Activated CD4-positive, alpha-beta T cell treated with anti-CD3 and anti-CD28 coated beads for 24 hours (primary cell): ENCODE measurements around the gene RNU7-1.
"Not testable (repeated sequence)": the region's sequence is repeated elsewhere in the genome, so short reads cannot be mapped to it uniquely, and the experiment has no call there.

ENCODE experiments used
- DNase-seq, 2 donors: peaks; one replicate each; pipeline ENCODE4 v3.0.0-alpha.2; 2020; ENCODE audit warnings: low read depth in 2 of 2

RNU7-1 gene

GRCh38 chr12:6943722-6944380 is at the start of gene RNU7-1, which contains the start of gene C12orf57:
Gene RNU7-1 (plus strand): TSS chr12:6943816.
Gene C12orf57 (plus strand): TSS chr12:6944022. CDS start chr12:6944122, 100 bp downstream.
- DNase-seq = no peak

DNA sequence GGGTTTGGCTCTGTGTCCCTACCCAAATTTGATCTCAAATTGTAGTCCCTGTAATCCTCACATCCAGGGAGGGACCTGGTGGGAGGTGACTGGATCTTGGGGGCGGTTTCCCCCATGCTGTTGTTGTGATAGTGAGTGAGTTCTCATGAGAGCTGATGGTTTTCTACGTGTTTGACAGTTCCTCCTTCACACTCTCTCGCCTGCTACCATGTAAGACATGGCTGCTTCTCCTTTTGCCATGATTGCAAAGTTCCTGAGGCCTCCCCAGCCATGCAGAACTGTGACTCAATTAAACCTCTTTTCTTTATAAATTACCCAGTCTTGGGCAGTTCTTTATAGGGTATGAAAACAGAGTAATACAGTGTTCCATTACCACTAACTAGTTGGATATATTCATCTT is 49.3 kb upstream of the RNU7-1 start:
- no peak for DNase-seq

GRCh38 chr12:6896846-6897435 is 46.7 kb upstream of the RNU7-1 start:
- no peak for DNase-seq

GRCh38 chr12:6899427-6899826 is 44.2 kb upstream of the RNU7-1 start:
- no peak for DNase-seq

- DNase-seq = no peak
These were observed 43.6 kb upstream of the RNU7-1 start for GRCh38 chr12:6899837-6900519.

GRCh38 chr12:6902448-6902847 is 41.2 kb upstream of the RNU7-1 start:
- no peak for DNase-seq

DNA sequence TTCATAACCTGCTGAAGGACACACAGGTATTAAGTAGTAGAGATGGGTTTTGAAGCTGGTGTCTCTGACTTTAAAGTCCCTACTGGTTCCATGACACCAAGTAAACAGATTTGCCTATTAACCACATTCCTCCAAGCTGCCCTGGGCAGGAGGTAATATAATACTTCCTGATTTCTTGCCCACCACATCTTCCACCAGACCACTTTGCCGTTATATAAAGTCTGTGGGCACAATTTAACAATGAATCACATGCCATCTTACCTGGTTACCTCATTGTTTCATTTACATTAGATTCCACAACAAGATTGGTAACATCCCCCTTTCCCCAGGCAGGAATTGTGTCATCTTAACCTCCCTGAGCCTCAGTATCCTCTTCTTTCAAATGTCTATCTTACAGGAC is 39.9 kb upstream of the RNU7-1 start:
- no peak for DNase-seq

GRCh38 chr12:6904280-6905276 is 39.0 kb upstream of the RNU7-1 start, which contains the start of gene LRRC23:
Gene LRRC23 (plus strand): TSS chr12:6904822. CDS start chr12:6905634, 812 bp downstream.
- DNase-seq = peak; percentile 97 to 99

DNA sequence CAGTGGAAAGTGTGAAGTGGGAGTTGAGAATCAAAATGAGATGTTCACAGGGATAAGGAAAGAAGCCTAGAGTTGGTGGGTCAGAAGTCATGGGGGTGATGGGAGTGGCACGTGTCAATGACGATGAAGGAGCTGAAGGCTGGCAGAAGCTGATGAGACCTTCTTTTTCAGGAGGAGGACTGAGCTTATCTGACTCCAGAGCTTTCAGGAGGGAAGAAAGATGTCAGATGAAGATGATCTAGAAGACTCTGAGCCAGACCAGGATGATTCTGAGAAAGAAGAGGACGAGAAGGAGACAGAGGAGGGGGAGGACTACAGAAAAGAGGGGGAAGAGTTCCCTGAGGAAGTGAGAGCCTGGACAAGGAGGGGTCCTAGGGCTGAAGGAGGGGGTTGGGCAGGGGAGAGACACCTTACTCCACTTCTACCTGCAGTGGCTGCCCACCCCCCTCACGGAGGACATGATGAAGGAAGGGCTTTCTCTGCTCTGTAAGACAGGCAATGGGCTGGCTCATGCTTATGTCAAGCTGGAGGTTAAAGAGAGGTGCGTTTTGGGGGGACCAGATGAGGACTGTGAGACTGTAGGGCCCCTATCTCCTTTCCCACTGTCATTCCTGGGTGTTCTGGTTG is 38.1 kb upstream of the RNU7-1 start:
- DNase-seq = no peak

- not testable (repeated sequence) for DNase-seq
These were observed 35.5 kb upstream of the RNU7-1 start for GRCh38 chr12:6908141-6908540.

DNA sequence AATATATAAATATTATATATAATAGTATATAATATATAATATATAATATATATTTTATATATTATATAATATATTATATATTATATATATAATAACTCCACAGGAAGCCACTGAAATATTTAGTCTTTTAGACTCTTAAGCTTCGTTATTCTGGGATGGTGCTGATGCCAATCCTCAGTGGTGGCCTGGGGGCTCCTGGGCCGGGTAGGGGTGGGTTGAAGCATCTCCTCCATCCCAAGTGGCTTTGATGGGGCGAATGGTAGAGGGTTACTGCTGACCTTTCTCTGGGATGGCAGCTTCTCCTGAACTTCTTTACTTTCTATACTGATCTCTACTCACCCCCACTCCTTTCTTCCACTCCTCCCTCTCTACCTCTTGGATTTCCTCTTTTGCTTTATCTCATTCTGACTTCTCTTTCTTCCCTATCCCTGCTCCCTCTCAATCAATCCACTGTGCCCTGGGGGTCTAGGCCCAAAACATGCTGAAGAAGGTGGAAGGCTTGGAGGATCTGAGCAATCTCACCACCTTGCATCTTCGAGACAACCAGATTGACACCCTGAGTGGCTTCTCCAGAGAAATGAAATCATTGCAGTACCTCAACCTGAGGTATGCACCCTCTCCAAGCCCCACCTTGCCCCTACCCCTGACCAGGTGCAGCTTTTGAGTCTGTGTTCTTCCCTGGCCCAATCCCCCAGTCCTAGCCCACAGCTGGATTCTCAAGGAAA is 34.0 kb upstream of the RNU7-1 start:
- no peak for DNase-seq

DNA sequence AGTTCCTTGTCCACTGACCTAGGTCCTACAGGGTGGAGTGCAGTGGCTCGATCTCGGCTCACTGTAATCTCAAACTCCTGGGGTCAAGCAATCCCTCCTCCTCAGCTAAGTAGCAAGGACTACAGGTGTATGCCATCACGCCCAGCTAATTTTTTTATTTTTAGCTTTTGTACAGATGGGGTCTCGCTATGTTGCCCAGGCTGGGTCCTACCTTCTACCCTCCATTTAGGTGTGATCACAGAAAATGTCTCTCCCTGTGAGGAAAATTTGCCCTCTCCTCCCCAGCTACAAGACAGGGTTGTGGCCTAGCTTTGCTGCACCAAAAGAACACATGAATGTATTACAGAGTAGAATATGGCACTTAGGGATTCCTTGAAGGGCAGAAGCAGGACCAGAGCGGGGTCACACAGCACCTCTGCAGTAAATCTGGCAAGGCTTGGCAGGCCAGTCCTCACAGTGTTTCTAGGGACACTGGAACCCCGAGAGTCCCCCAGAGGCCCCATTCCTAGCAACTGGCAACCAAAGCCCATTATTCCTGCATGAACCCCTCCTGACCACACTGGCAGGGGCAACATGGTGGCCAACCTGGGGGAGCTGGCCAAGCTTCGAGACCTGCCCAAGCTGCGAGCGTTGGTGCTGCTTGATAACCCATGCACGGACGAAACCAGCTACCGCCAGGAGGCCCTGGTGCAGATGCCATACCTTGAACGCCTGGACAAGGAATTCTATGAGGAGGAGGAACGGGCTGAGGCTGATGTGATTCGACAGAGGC is 31.3 kb upstream of the RNU7-1 start:
- DNase-seq = no peak

DNA sequence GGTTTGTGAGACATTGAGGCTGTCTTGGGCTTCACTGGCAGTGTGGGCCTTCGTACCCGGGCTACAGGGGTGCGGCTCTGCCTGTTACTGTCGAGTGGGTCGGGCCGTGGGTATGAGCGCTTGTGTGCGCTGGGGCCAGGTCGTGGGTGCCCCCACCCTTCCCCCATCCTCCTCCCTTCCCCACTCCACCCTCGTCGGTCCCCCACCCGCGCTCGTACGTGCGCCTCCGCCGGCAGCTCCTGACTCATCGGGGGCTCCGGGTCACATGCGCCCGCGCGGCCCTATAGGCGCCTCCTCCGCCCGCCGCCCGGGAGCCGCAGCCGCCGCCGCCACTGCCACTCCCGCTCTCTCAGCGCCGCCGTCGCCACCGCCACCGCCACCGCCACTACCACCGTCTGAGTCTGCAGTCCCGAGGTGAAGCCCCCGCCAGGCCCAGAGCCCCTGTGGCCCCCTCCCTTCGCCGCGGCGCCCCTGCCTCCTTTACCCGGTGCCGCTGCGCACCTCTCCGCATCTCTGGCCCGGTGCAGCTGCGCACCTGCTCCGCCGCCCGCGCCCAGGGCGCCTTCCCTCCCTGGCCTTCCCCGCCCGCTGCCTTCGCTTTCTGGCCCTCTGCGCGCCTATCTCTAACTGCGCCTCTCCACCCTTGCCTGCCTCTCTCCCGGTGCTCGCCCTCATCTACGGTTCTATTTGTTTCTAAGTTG is 29.2 kb upstream of the RNU7-1 start, which contains the start of gene ENO2:
ENO2 (plus strand) TSS at position 335 of the 701 bp plus-strand sequence. CDS start 1,253 bp downstream, outside the sequence.
- peak; percentile 69 to 72 for DNase-seq

DNA sequence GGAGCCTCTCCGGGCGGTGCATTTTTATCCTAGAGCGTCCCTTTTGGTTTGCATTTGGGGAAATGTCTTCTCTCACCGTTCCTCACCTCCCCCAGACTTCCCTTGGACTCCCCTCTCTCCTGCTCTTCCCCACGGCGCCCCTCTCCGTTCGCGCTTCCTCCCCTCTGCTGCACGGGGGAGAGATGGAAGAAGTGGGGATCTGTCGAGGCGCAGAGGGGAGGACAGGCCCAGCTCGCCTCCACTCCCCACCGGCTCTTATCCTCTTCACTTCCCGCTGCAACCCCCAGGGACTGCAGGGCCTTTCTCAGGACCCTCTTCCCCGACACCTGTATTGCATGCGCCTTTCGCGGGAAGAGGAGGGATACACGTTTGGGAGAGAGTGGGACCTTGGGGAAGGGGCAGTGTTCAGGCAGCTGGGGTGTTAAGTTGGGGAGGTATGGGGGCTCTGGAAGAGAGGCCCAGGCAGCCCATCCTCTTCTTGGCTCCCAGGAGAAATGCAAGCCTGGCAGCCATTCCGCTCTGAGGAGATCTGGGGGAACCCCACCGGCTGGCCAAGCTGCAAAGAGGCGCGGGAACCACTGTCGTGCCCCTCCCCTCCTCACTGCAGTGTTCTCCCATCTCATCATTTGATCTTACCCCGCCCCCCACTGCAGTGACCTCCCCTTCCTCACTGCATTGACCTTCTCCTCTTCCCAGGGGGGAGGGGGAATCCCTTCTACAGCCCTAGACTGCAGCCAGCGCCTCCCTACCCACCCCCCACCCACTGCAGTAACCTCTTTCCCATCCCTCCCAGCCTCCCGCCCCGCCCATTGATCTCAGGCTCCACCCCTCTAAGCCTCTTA is 28.4 kb upstream of the RNU7-1 start:
- DNase-seq = no peak

DNA sequence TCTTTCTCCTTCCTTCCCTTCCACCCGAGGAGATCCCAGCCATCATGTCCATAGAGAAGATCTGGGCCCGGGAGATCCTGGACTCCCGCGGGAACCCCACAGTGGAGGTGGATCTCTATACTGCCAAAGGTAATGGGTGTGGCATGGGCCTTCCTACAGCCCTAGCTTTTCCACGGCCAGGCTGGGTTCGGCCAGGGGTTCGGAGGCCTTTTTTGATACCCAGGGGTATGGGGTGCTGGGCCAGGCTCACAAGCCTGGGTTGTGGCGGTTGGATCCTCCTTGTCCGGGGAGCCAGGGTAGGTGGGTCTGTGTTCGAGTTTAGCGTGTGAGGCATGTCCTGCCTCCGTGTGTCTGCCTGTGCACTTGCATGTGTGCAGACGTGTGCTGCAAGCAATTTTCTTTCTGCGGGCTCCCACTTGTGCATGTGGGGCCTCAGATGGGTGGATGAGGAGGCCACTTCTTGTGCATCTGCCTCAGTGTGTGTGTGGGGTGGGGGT is 27.8 kb upstream of the RNU7-1 start:
- DNase-seq = no peak

GRCh38 chr12:6916426-6917200 is 27.0 kb upstream of the RNU7-1 start:
- no peak for DNase-seq
